ES-I3 (cell line): Measurements from ENCODE around the gene MEI4.
"Not testable (repeated sequence)": the region's sequence is repeated elsewhere in the genome, so short reads cannot be mapped to it uniquely, and the experiment has no call there.

Experiments
- H3K36me3 ChIP-seq: 2 replicates; pipeline ENCODE4 v1.6.1; 2013; ENCODE audit warnings: mild to moderate bottlenecking, low read length, control low read depth, moderate library complexity; ENCODE audit not compliant: insufficient read depth
- H3K4me1 ChIP-seq: 2 replicates; pipeline ENCODE4 v1.6.1; 2013; ENCODE audit warnings: mild to moderate bottlenecking, control low read depth, low read length; ENCODE audit not compliant: insufficient read depth
- H3K9ac ChIP-seq: 2 replicates; pipeline ENCODE4 v1.6.1; 2013; ENCODE audit warnings: low read depth, mild to moderate bottlenecking, low read length, moderate library complexity
- H3K9me3 ChIP-seq: 2 replicates; pipeline ENCODE4 v1.6.1; 2013; ENCODE audit warnings: mild to moderate bottlenecking, low read length, moderate library complexity; ENCODE audit not compliant: control insufficient read depth, insufficient read depth

MEI4 gene

DNA sequence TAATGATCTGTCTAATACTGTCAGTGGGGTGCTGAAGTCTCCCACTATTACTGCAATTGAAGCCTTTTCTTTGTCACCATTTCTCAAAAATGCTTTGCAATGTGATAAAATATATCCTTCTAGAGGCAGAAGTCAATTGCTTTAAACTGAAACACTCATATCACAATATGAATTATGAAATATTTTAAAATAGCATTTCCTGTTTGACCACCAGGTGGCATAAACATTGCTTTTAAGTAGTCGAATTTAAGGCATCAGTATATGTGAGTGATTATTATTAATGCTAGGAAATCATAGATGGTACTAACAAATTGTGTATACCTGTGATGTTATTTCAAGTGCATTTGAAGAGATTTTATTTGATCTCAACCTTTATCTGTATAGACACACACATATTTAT, 87.5 kb downstream of the MEI4 start:
- Histone ChIP-seq H3K4me1 (no peaks in the 10 kb centered on the region), H3K9ac (no peak overlapping the region), H3K9me3 (no peaks in the 10 kb centered on the region), H3K36me3 (no peaks in the 10 kb centered on the region)

- H3K9ac ChIP-seq, H3K36me3 ChIP-seq, H3K9me3 ChIP-seq, H3K4me1 ChIP-seq: not testable (repeated sequence)
Measured at GRCh38 chr6:77752156-77752555, 99.3 kb downstream of the MEI4 start.

DNA sequence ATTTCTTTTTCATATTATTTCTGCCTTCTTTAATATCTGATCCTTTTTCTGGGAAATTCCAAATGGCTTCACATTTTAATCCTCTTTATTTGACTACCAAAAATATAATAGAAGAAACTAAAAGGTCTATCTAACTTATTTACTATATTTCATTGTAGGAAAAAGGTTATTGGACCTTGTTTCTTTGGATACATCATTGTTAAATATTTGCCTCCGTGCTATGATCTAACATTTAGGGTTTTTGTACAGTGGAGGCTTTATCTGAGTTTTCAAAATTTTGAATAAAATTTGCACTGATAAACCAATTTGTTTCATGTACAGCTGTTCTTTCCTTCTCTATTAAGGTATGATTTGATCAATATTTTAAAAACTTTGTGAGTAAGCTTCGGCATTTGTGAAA, 109.5 kb downstream of the MEI4 start:
- H3K4me1 ChIP-seq = no peaks in the 10 kb centered on the region
- H3K9me3 ChIP-seq = no peaks in the 10 kb centered on the region
- no peaks in the 10 kb centered on the region for H3K36me3 ChIP-seq
- H3K9ac ChIP-seq = no peak overlapping the region

DNA sequence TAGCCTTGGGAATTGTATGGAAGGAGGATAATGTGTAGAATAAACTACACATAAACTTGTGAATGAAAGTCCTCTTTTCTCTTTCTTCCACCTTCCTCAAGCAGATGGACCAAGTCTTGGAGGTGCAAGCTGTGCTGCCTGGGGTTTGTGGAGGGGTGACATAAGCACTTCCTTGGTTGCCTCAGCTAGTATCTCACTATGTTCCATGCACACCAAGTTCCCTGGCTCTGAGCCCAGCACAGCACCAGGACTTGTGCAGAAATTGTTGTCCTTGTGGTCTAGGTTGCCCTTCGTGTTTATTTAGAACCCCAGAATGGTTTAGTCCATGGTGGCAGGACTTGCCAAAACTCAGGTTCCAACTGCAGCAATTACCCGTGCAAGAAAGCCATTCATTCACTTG, 110.3 kb downstream of the MEI4 start:
- no peaks in the 10 kb centered on the region for H3K36me3 ChIP-seq
- H3K9ac ChIP-seq = no peak overlapping the region
- H3K9me3 ChIP-seq = no peaks in the 10 kb centered on the region
- H3K4me1 ChIP-seq = no peaks in the 10 kb centered on the region

GRCh38 chr6:77764364-77764763, 111.5 kb downstream of the MEI4 start:
- Histone ChIP-seq H3K9me3 (no peaks in the 10 kb centered on the region), H3K4me1 (no peaks in the 10 kb centered on the region), H3K9ac (no peak overlapping the region), H3K36me3 (no peaks in the 10 kb centered on the region)

DNA sequence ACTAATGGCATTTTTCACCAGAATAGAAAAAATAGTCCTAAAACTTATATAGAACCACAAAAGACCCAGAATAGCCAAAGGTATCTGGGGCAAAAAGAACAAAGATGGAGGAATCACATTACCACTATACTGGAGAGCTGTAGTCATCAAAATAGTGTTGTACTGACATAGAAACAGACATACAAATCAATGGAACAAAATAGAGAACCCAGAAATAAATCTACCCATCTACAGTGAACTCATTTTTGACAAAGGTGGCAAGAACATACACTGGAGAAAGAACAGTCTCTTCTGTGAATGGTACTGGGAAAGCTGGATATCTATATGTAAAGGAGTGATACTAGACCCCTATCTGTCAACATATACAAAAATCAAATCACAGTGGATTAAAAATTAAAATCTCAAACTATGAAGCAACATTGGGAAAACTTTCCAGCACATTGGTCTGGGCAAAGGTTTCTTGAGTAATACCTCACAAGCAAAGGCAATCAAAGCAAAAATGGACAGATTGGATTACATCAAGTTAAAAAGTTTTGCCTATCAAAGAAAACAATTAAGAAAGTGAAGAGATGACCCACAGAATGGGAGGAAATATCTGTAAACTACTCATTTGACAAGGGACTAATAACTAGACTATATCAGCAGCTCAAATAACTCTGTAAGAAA, 120.5 kb downstream of the MEI4 start:
- Histone ChIP-seq H3K36me3 (no peaks in the 10 kb centered on the region), H3K4me1 (no peaks in the 10 kb centered on the region), H3K9me3 (no peaks in the 10 kb centered on the region), H3K9ac (no peak overlapping the region)

GRCh38 chr6:77774457-77774856, 121.6 kb downstream of the MEI4 start:
- no peaks in the 10 kb centered on the region for H3K36me3 ChIP-seq
- no peaks in the 10 kb centered on the region for H3K4me1 ChIP-seq
- H3K9me3 ChIP-seq = no peaks in the 10 kb centered on the region
- no peak overlapping the region for H3K9ac ChIP-seq

- Histone ChIP-seq H3K9me3 (no peaks in the 10 kb centered on the region), H3K9ac (no peak overlapping the region), H3K36me3 (no peaks in the 10 kb centered on the region), H3K4me1 (no peaks in the 10 kb centered on the region)
Measured at GRCh38 chr6:77776441-77776840, 123.6 kb downstream of the MEI4 start.

GRCh38 chr6:77778527-77778926, 125.7 kb downstream of the MEI4 start:
- Histone ChIP-seq H3K9ac (no peak overlapping the region), H3K4me1 (no peaks in the 10 kb centered on the region), H3K9me3 (no peaks in the 10 kb centered on the region; the same call in 1 of the 2 replicates), H3K36me3 (no peaks in the 10 kb centered on the region)

DNA sequence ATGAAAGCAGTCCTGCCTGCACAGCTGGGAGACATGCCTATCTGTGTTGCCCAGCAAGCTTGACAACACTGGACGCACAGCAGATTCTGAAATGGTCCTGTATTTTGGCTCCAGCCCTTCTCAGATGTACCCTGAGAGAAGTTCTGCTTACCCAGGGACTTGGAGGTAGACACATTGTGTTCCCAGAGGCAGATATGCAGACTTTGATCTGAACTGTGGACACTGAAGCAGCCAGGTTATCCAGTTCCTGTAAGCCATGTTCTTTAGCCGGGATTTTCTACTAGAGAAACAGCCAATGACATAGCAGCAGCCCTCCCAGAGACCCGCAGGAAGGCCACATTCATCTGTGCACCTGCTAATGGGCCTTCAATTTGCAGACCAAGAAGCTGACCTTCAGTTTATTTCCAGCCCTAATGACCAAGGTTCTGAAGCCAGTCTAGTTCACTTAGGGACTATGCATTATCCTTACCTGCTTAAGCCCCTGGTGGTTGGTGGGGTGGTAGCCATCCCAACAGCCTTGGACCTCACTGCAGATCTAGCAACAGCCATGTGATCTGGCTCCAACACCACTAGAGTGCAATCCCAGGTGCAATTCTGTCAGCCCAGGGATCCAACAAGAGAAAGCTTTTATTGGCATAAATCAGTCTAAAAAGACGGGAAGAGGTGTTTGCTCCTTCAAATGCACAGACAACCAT, 134.2 kb downstream of the MEI4 start:
- H3K4me1 ChIP-seq = no peaks in the 10 kb centered on the region
- no peaks in the 10 kb centered on the region for H3K36me3 ChIP-seq
- no peak overlapping the region for H3K9ac ChIP-seq
- no peaks in the 10 kb centered on the region; the same call in 1 of the 2 replicates for H3K9me3 ChIP-seq

DNA sequence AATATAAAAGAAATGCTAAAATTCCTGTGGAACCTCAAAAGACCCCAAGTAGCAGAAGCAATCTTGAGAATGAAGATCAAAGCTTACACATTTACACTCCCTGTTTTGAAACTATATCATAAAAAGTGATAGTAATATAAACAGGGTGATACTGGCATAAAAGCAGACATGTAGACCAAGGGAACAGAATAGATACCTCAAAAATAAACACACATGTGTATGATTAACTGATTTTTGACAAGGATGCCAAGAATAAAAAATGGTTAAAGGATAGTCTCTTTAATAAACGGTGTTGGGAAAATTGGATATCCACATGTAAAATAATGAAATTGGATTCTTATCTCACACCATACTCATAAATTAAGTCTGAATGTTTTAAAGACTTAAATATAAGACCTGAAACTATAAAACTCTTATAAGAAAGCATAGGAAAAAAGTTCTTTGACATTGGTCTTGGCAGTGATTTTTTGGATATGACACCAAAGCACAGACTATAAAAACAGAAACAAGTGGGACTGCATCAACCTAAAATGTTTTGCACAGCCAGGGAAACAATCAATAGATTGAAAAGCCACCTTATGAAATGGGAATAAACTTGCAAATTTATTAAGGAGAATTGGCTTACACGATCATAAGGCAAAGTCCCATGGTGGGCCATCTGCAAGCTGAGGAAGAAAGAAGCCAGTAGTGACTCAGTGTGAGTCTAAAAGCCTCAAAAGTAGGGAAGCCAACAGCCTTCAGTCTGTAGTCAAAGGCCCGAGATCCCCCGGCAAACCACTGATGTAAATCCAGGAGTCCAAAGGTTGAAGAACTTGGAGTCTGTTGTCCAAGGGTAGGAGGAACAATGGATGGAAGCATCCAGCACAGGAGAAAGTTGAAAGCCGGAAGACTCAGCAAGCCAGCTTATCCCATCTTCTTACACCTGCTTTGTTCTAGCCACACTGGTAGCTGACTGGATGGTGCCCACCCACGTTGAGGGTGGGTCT, 144.3 kb downstream of the MEI4 start:
- Histone ChIP-seq H3K36me3 (no peaks in the 10 kb centered on the region), H3K9ac (no peak overlapping the region), H3K9me3 (peaks cover 4% of the 10 kb centered on the region; the same call in 1 of the 2 replicates), H3K4me1 (no peaks in the 10 kb centered on the region)

- no peak overlapping the region for H3K9ac ChIP-seq
- H3K9me3 ChIP-seq = no peaks in the 10 kb centered on the region
- no peaks in the 10 kb centered on the region for H3K36me3 ChIP-seq
- peaks cover 10% of the 10 kb centered on the region; the same call in 1 of the 2 replicates for H3K4me1 ChIP-seq
Measured at GRCh38 chr6:77812304-77812703, 159.5 kb downstream of the MEI4 start.

GRCh38 chr6:77813090-77813489, 160.3 kb downstream of the MEI4 start:
- H3K4me1 ChIP-seq = peaks cover 10% of the 10 kb centered on the region; the same call in 1 of the 2 replicates
- no peaks in the 10 kb centered on the region for H3K36me3 ChIP-seq
- H3K9ac ChIP-seq = no peak overlapping the region
- H3K9me3 ChIP-seq = no peaks in the 10 kb centered on the region

GRCh38 chr6:77814119-77814518, 161.3 kb downstream of the MEI4 start:
- Histone ChIP-seq H3K4me1 (peaks cover 10% of the 10 kb centered on the region; the same call in 1 of the 2 replicates), H3K9ac (no peak overlapping the region), H3K36me3 (no peaks in the 10 kb centered on the region), H3K9me3 (no peaks in the 10 kb centered on the region)
